Activated naive CD4-positive, alpha-beta T cell treated with Interleukin-2 at 50 U/mL for 16 hours (primary cell): Measurements from ENCODE around the gene NECTIN1.

Experiments
- DNase-seq: peaks from one replicate; pipeline ENCODE4 v3.0.0-alpha.2; 2020

The NECTIN1 gene

GRCh38 chr11:119729951-119730613 lies 1.1 kb upstream of the NECTIN1 start:
- no peak for DNase-seq

DNA sequence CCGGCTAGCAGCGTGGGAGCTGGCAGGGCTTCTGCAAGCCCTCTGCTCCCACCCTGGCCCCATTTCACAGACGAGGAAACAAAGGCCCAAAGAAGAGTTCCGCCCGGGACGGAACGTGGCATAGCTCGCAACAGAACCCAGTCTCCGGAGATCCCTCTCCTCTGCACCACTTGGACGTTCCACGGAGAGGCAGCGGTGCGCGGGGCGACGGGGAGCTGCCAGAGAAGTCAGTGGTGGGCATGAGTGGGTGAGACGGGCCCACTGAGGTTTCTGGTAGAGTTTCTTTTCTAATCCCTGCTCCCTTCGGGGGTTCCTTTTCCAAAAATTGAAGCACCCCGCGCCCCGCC lies 554 bp upstream of the NECTIN1 start:
- DNase-seq, result no peak

- peak; percentile 19 for DNase-seq
Measured at GRCh38 chr11:119728211-119728626, 781 bp downstream of the NECTIN1 start.

DNA sequence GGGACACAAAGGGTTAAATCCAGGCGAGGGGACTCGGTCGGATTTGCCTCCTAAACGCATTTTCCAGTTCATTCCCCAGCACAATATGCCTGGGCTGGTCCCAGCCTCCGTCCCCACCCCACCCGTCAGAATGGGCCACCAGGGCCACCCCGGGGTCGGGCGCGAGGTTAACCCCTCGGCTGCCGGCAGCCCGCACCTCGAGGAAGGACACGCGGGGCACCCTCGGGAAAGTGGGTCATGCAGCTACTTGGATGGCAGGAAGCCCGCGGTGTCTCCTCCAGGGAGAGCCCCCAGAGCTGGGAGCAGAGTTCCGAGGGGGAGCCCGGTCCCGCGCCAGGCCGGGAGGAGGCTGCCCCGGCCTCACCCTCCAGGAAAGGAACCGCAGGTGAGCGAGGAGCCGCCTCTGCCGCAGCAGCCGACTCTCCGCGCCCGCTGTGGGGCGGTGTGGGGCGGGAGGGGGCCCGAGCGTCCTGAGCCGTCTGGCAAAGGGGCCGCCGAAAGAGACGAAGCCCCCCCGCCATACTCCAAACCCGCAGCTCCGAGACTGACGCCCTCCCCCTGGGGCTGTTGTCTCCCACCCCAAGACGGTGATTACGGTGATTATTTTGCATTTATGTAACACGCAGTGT lies 1.4 kb downstream of the NECTIN1 start:
- peak; percentile 14 for DNase-seq

GRCh38 chr11:119726585-119727522 lies 2.1 kb downstream of the NECTIN1 start:
- DNase-seq, result no peak

GRCh38 chr11:119726150-119726553 lies 2.8 kb downstream of the NECTIN1 start:
- no peak for DNase-seq

DNA sequence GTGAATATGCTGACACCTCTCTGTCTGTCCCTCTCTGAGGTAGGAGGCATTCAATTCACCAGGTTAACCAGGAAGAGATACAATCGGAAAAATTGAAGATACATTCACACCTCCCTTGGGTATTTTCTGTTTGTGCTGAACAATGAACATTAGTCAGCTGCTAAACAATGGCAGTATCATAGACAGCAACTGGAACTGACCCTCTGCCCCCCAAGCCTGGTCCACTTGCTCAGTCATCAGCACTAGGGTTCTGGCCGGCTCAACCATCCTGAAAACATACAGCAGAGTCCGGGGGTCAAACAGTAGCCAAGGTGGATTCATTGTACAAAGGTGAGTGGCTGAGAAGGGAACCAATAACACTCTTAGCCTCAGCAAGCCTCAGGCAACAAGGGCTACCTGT lies 4.0 kb downstream of the NECTIN1 start:
- DNase-seq, result no peak

DNA sequence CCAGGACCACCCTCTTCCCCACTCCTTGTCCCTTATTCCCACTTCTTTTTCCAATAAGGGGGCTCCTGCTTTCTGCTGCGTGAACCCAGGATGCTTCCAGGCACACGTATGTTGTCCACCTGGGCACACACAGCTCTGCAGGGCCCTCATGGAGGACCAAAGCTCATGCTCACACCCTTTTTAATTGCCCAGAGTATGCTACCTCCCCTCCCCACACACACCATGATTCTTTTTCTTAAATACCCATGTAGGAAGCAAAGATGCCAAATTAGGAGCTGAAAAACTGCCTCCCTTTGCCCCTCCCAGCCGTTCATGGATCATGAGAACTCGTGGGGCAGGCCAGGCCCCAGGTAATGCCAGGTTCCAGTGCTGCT lies 5.1 kb downstream of the NECTIN1 start:
- DNase-seq, result no peak

DNA sequence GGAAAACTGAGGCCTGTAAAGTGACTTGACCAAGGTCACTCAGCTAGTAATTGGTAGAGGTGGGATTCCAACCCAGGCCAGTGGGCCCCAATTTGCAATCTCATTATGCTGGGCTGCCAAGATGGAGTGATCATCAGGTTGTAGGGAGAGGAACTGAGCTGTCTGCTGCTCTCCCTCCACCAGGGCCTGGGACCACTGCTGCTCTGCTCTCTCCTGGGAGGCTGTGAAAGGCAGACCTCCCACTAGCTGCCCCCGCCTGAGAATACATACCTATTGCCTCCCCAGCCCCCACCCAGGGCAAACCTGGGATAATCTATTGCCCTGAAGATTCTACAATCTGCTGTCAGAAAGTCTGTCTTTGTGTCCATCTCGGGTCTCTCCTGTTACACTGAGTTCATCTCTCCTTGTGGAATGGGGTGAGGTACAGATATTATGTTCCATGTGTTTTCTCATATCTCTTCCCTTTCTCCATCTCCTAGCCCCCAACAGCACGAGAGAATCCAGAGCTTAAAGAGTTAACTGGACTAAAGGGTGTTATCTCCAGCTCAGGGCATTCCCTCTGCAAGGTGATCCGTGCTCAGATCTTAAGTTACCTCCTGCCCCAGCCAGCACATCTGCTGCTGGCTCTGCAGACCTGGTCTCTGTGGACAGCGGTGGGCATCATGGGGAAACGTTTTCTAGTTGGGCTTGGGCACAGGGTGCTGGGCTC lies 5.6 kb downstream of the NECTIN1 start:
- DNase-seq, result no peak

- no peak for DNase-seq
Measured at GRCh38 chr11:119722281-119722794, 6.7 kb downstream of the NECTIN1 start.

GRCh38 chr11:119721129-119722120 lies 7.6 kb downstream of the NECTIN1 start:
- DNase-seq, result no peak

DNA sequence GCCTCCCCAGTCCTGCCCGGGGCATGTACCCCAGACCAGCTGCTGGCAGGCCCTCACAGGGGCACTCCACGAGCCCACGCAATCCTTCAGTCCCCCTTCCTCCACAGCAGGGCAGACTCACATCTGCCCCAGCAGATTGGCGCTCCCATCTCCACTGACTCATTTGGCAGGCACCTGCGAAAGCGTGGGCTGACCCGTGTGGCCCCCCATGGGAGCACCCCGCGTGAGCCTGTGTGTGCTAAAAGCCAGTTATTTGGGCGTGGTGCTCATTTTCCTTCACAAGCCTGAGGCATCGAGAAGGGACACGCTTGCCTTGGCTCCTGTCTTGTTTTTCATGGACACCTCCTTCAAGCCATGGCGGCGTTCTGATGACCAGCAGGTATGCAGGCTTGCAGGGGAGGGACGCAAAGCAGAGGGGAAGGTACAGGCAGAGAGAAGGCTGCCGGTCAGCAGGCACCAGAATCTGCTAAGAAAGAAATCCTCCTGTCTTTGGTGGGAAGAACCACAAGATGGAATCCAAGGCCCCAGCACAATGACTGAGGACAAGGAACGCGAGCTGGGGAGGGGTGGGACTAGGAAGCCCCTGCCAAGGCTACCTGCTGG lies 8.6 kb downstream of the NECTIN1 start:
- no peak for DNase-seq

DNA sequence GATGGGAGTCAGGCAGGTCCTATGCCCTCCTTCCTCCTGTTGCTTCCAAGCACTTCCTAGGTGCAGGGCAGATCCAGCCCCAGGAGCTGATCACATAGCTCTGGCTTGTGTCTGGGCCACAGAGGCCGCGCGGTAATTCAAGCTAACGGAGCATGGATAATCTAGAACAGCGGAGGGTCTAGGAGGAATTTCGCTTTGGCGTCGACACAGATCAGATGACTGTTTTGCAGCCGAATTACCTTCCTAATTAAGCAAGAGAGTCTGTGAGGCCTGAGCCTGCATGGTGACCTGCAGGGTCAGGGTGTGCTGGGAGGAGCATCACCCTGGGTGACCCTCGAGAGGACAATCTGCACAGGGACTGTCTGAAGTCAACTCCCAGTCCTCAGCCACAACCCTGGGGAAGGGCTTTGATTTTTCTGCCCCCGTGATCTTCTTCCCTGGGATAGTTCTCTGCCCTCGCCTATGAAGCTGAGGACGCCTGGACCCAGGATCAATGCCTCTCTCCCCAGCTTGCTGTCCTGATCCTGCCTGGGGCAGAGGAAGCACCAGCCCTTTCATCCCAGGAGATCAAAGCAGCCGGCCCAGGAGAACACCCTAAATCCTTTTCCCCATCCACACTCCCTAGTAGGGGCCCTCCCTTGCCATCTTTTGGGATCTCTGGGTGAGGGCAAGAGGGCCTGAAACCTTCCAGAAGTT lies 11.0 kb downstream of the NECTIN1 start:
- no peak for DNase-seq

DNA sequence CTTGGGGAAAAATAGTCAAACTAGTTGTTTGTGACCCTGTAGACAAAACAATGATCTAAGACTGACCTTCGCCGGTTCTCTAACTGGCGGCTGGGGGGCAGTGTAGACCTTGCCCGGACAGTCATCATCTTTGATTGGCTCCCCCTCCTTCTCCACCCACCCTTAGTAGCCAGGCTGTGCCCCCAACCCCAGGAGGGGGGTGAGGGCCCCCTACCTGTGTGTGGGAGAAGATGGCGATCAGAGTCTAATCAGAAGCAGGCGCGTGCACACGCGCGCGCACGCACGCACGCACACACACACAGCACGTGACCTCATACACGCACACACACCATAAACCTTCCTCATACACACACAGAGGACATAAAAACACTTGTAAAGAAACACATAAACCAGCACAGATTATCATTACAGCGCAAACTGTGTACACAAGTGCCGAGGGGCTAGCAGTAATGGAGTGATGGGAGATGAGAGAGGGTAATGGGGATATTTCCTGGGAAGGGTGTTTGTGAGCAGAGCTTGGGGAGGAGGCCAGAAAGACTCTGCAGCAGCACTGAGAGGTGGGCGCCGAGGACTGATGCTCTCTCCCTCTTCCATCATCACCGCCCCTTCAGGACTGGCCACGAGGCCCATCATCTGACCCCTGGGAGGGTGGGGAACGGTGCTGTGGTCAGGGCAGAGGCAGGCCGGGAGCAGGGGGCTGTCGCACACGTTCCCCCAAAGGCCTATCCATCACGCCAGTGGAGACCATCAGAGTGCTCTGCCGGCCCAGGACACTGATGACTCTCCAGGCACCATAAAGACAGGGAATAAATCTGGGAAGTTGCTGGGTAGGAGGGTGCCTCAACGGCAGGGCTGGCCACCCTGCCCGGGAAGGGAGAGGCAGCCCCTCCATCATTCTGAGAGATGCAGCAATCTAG lies 12.2 kb downstream of the NECTIN1 start:
- no peak for DNase-seq

DNA sequence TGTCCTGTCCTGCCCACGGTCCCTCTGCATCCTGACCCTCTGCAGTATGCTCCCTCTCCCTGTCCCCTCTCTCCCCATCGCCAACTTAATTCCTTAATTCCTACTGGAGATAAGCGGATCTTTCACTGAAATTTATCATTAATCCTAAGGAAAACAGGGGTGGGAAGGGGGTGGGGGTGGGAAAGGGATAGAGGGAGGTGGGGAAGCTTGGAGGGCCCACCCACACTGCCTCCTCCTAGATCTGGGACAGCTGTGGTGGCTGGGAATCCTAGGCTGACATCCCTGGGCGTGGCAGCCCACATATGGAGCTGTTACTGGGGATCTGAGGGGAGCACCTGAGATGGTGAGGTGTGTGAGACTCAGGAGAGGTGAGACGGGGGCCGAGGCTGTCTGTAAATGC lies 14.4 kb downstream of the NECTIN1 start:
- DNase-seq, result no peak

DNA sequence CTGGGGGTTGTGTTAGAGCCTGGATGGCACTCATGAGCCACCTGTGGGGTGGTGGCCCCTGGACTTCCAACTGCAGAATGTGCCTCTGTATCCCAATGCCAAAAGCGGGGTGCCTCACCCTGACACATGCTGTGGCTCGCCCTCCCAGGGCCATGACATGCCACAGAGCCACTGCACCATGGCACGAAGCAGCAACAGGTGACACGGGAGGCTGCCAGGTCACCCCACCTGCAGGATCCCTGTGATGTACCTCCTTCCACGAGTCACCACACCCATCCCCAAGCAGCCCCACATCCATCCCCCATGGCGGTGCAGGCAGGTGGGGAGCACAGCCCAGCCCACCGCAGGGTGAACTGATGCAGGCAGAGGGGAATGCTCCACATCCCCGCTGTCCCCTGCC lies 14.8 kb downstream of the NECTIN1 start:
- no peak for DNase-seq

- no peak for DNase-seq
Measured at GRCh38 chr11:119713359-119714040, 15.5 kb downstream of the NECTIN1 start.

DNA sequence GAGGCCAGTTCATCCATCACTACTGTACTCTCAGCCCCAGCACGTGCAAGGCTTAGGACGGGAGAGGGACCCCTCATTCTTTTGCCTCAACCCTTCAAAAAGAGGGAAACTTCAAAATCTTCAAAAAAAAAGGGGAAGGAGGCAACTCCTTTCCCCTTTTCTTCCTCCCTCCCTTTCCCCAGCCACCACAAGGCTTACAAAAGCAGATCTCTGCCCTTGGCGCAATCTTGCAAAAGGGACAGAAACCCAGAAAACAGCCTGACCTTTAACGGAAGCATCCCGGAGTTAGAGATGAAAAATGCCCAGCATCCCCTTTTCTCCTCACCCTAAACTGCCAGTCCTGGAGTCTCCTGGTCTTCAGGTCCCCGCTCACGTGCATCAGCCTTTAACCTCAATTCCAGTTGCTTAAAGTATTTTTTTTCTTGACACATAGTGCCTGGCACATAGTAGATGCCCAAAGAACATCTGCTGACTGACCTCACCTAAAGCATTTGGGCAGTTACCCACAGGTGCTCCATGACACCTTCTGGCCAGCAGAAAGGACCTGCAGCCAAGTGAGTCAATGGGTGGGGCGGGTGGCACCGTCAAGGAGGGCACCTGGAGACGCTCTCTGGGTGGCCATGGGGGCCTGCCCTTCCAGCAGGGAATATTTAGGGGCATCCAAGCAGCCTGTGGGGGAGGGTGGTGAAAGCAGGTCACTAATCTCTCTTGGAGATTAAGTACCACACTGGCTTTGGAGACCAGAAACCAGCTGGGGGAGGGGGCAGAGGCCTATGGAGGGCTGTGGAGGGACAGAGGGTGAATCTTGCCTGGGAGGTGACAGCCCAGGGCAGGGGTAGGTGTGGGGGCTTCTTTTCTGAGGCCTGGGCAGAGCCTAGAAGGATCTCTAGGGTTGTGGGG lies 16.3 kb downstream of the NECTIN1 start:
- DNase-seq, result no peak
